ENCODE data around the gene DISP3.

- TF ChIP-seq EP300 (IDR thresholded peaks at IDR 0.05) (no peak), POLR2A (IDR thresholded peaks at IDR 0.05) (no peak), CTCF (IDR thresholded peaks at IDR 0.05) (no peak)
Measured at GRCh38 chr1:11581445-11581991, 102.6 kb downstream of the DISP3 start.
